Measurements from ENCODE around the gene BRI3.

Gene BRI3, protein sequence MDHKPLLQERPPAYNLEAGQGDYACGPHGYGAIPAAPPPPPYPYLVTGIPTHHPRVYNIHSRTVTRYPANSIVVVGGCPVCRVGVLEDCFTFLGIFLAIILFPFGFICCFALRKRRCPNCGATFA

DNA sequence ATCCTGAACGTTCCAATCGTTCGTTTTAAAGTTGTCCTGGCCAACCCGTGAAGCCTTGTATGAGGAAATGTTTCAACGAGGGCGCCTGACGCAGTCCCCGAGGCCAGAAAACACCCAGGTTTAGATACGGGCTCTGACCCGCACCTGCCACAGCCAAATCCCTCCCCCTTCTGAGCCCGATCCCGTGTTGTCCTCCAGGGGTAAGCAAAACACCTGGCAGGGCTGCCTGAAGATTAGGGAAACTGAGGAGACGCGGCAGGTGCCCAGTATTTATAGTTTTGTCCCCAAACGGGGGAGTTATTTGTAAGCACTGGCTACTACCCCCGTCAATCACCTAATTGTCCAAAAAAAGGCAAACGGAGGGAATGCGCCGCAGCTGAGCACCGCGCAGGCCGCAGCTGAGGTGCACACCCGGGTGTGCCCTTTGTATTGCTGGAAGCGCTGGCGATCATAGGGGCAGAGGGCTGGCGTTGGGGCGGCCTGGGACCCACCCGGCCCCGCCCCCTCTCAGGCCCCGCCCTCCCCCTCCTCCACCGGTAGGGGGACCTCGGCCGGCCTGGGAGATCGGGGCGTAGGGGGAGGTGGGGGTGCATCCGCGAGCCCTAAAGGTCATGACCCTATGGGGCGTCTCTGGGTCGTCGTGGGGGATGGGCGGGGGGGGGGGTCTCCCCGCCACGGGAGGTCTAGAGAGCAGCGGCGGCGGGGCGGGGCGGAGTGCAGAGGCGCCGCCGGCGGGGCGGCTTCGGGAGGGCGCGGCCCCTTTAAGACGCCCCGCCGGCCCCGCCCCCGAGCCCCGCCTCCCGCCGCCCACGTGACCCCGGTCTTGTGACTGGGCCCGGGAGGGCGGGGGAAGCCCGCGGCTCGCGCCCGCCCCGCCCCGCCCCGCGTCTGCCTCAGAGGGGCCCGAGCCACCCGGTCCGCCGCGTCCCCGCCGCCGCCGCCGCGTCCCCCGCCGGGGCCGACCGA lies at the start of gene BRI3:
Gene BRI3, plus strand, starts transcription at position 896 of the 966 bp plus-strand sequence. CDS start 110 bp downstream, outside the sequence.
- DNase-seq (ENCODE audit: extremely low spot score, insufficient read length, low read depth) (peak; percentile 95), FAIRE-seq (peak; percentile 60)

DNA sequence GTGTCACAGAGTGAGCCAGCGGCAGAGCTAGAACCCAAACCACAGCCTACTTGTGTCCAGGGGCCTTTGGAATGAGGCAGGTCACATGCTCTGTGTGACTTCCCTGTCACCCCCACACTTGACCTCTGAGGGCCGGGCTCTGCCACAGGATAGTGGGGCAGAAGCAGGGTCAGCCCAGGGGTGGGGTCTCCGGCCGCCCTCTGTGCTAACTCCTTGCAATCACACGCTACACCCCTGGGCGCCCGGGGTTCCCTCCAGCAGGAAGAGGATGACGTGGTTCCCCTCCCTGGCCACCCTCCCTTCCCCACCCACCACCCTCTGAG lies 49.3 kb upstream of the BRI3 start:
- no peak for FAIRE-seq
- no peak for DNase-seq (ENCODE audit: extremely low spot score, insufficient read length, low read depth)

DNA sequence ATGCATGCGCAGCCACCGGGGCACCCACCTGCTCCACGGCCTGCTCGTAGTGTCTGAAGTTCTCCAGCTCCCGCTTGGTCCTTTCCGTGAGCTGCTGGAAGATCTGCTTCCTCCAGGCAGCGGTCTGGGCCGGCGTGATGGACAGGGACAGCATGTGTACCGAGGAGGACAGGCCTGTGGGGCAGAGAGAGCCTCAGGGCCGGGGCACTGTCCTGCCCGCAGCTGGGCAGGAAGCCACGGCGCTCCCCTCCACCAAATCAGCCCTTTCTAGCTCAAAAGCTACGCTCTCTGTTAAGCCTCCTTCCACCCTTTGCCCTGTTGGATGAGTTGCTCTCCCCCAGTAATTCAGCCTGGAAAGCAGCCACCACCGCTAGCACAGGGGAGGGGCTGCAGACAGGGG lies 48.7 kb upstream of the BRI3 start:
- no peak for FAIRE-seq
- DNase-seq (ENCODE audit: extremely low spot score, insufficient read length, low read depth) = no peak

DNA sequence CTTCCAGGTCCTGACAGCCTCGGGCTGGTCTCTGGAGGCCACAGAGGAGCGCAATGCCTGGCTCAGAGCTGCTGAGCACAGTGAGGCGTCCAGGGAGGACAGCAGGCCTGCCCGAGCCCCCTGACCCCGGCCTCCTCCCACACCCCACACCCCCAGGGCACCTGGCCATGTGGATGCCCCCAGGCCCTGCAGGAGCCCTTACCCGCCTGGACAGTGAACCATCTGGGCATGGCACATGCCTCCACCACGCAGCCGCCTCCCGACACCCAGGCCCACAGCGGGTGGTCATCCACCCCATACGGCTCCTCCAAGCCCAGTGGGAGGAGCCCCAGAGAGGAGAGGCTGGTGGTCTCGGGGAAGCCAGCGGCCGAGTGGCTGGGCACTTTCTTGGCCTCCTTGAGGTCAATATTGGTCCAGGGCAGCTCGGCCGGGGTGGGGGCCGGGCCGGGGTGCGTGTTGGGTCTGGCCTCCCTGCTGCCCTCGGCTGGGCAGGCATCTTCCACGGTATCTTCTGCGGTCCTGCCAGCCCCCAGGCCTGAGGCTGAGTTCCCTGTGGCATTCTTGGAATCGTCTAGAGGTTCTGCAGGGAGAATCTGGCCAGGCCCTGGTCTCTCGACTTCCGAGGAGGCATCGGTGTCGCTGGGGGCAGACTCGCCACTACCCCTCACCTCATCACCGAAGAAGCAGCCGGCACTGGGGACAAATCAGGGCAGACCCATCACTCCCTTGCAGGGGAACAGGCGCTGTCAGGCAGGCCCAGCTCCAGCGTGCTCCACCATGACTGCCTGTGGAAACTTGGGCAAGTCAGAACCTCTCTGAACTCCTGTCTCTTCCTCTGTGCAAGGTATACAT lies 48.0 kb upstream of the BRI3 start:
- FAIRE-seq (no peak), DNase-seq (ENCODE audit: extremely low spot score, insufficient read length, low read depth) (no peak)

DNA sequence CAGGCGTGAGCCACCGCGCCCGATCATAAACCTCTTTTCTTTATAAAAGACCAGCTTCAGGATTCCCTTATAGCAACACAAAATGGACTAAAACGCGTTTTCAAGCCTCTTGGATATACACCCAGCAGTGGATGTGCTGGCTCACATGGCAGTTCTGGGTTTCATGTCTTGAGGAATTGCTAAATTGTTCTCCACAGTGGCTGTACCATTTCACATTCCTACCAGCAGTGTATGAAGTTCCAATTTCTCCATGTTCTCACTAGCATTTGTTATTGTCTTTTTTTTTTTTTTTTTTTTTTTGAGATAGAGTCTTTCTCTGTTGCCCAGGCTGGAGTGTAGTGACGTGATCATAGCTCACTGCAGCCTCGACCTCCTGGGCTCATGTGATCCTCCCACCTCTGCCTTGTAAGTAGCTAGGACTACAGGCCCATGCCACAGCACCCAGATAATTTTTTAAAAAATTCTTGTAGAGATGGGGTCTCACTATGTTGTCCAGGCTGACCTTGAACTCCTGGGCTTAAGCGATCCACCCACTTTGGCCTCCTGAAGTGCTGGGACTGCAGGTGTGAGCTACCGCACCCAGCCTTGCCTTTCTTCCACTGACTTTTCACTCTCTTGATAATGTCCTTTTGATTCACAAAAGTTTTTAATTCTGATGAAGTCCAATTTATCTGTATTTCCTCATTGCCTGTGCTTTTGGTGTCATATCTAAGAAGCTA lies 46.9 kb upstream of the BRI3 start:
- no peak for FAIRE-seq
- no peak for DNase-seq (ENCODE audit: extremely low spot score, insufficient read length, low read depth)

DNA sequence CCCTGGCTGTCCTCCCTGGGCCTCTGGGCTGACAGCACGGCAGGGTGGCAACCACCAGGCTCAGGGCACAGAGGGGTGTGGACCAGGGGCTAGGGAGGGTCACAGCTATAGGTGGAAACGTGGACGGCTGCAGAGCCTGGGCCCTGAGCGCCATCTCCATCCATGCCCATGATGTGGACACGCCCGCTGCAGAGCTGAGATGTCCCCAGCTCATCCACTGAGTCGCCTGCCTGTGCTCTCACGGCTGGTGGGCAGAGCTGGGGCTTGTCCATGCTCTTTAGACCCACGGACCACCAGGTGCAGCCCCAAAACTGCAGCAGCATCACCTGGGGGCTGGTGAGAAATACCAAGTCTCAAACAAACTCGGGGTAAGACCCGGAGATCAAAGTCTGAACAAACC lies 45.6 kb upstream of the BRI3 start:
- no peak for FAIRE-seq

DNA sequence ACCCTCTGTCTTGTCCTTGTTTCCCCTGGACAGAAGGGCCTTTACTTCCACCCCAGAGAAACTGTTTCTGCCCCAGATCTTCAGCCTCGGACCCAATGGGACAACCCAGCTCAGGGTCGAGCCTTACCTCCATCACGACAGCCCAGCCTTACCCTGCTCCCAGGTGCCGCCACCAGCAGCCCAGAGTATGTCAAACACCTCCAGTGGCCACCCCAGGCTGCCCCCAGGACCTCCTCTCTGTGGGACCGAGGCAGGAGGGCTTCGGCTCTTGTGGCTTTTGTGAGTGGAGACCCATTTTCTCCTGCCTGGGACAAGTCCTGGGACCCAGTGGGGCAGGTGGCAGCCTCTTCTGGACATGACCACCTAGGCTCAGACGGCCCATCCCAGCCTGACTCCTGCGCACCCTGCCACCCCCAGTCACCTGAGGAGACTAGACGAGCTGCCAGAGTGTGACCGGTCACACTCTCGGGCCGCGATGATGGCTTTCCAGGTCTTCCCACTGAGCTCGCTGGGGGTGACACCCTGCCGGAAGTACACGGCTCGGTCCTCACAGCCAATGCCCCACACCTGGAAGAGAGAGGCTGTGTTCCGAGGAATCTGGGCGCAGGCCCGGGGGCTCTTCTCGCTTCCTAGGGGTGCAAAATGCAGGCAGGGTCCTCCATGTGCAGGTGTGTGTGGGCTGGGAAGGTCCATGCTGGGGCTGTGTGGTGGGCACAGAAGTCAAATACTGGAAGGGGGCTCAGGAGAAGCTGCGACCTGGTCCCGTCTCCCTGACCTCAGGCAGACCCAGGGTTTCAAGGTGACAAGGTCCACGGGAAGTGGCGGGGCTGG lies 44.9 kb upstream of the BRI3 start:
- no peak for DNase-seq (ENCODE audit: extremely low spot score, insufficient read length, low read depth)
- no peak for FAIRE-seq

More for the DNA sequence above, 45.6 kb upstream of the BRI3 start:
- DNase-seq (ENCODE audit: extremely low spot score, insufficient read length, low read depth) = no peak

DNA sequence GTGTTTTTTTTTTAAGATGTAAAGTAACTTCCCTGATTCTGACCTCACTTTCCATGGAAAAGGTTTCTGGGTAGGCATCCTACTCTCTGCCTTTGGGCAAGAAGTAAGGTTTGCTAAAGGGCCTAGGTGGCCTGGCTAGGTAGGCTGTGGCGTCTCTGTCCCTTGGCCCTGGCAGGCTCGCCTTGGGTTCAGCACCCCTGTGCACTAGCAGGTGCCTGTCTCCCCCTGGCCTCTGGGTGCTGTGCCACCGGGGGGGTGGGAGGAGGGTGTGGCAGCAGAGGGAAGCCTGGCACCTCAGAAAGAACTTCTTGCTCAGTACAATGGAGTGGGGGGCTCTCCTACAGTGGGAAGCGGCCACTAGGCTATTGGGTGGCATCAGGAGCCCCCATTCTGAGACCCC lies 43.4 kb upstream of the BRI3 start:
- FAIRE-seq = no peak
- DNase-seq (ENCODE audit: extremely low spot score, insufficient read length, low read depth) = no peak

DNA sequence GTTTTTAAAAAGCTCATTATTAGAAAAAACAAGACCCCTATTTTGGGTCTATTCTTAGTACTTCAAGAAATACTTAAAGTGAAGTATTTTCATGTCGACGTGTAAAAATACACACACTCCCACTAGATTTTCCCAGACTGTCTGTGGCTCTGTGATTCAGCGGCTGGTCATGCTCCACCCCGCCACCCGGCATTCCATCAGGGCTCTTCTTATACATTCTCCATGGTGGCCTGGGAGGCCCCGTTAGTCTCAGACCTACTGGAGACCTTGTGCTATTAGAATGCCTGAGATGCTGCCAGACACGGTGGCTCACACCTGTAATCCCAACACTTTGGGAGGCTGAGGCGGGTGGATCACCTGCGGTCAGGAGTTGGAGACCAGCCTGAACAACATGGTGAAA lies 42.5 kb upstream of the BRI3 start:
- DNase-seq (ENCODE audit: extremely low spot score, insufficient read length, low read depth) = no peak

DNA sequence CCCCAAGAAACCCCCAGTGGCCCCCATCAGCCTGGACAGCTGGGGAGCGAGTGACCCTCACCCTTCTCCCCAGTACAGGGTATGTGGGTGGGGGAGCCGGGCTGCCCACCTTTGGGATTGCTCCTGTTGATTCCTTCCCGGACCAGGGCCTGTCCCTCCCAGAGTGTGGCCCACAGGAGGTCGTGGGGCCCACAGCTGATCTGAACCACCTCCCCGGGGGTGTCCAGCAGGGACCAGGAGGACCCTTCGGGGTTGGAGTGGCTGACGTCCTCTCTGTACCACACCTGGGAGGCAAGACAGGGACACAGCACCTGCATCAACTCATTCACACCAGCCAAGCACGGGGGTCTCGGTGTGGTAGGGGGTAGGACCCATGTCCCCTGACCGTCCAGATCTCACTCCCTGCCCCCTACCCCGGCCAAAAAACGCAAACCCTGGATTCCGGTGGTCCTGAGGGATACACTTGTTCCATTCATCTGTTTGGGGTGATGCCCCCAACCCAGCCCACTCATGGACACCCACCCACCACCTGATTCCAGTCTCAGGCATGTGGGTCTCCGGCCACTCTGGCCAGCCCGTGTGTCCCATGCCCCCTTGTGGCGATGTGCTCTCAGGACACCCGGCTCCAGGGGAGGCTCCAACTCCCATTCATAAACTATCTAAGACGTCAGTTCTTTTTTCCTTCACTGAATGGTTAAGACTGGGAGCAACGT lies 40.4 kb upstream of the BRI3 start:
- FAIRE-seq = peak; percentile 64
- DNase-seq (ENCODE audit: extremely low spot score, insufficient read length, low read depth) = peak; percentile 42

More for the DNA sequence above, 42.5 kb upstream of the BRI3 start:
- no peak for FAIRE-seq

DNA sequence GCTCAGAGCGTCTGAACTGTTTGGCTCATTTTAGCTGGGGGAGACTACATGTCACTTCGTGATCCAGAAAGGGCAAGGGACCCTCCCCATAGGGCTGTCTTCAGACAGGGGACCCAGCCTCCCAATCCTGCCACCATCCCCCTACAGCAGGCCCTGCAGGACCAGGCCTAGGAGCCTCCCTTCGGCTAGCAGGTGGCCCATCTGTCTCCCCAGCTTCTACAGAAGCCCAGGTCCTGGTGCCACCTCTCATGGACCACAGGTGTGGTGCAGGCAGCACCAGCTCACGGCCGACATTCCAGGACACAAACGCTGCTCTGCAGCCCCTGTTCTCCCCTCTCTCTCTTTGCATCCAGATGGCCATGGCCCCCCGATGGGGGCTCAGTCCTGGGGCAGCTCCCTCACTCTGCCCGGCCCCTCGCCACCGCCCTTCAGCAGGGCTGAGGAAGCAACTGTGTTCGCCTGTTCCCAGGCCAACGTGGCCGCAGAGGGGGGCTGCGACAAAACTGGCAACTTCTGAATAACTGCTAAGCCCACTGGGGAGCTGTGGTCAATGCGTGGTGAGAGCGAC lies 39.7 kb upstream of the BRI3 start:
- FAIRE-seq = no peak
- DNase-seq (ENCODE audit: extremely low spot score, insufficient read length, low read depth) = no peak

DNA sequence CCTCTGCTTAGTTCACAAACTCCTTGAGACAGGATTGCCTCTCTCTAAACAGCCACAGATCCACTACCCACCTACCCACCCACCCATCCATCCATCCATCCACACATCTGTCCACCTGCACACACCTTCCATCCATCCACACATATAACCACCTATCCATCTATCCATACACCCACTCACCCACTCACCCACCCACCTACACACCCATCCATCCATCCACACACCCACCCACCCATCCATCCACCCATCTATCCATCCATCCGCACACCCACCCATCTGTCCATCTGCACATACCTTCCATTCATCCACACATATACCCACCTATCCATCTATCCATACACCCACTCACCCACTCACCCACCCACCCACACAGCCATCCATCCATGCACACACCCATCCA lies 39.1 kb upstream of the BRI3 start:
- no peak for DNase-seq (ENCODE audit: extremely low spot score, insufficient read length, low read depth)
- no peak for FAIRE-seq

DNA sequence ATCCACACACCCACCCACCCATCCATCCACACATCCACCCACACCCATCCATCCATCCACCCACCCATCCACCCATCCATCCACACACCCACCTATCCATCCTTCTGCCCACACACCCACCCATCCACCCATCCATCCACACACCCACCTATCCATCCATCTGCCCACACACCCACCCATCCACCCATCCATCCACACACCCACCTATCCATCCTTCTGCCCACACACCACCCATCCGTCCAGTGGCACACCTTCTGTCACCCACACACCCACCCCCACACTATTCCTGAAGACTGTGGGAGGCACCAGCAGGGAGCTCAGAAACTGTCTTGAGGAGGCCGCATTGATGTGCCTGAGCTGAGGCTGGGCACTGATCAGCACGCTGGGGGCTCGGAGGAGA lies 38.6 kb upstream of the BRI3 start:
- FAIRE-seq = no peak

DNA sequence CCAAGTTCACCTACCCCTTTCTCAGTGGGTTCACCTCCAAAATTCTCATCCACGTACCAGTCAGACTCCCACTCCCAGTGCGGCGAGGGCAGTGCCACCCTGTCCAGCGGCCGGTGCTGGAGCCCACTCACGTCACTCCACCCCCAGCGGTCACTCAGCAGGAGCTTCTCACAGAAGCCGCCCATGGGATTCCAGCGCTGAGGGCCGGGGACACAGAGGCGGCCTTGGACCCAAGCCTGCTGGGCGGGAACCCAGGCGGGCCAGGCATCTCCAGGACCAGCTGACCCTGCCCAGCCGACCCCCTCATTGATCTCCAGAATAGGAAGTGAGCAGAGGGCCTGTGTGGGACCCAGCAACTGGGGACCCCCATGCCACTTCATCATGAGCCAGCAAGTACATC lies 36.6 kb upstream of the BRI3 start:
- no peak for DNase-seq (ENCODE audit: extremely low spot score, insufficient read length, low read depth)
- no peak for FAIRE-seq

More for the DNA sequence above, 38.6 kb upstream of the BRI3 start:
- no peak for DNase-seq (ENCODE audit: extremely low spot score, insufficient read length, low read depth)

DNA sequence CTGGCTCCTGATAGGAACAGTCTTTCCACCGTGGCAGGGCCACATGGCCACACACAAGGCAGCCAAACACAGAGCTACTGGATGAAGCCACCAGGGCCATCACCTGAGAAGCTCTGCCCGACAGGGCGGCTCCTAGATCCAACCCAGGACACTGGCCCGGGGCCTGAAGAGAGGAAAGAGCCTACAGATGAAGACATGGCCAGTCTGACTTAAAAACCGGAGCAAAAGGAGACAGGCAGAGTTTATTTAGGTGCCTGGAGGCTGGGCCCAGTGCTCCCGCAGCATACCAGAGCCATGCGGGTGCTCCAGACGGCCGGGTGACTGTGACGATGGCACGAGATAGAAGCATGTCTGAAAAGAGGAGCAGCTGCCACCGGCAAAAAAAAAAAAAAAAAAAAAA lies 33.3 kb upstream of the BRI3 start:
- FAIRE-seq (no peak), DNase-seq (ENCODE audit: extremely low spot score, insufficient read length, low read depth) (no peak)

DNA sequence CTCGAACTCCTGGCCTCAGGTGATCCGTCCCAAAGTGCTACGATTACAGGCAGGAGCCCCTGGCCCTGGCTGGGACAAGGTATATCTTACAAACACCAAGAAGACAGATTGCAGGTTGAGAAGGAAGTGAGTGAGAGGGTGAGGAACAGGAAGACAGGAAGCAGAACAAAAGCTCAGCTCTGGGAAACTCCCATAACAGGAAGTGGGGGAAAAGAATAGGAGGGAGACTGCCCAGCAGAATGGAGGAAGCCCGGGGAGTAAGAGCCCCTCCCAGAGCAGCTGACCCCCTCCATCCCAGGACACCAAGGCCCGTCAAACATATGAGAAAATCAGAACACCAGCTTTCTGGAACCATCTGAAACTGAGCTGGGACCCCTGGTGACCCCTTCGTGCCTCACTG lies 32.4 kb upstream of the BRI3 start:
- no peak for FAIRE-seq

DNA sequence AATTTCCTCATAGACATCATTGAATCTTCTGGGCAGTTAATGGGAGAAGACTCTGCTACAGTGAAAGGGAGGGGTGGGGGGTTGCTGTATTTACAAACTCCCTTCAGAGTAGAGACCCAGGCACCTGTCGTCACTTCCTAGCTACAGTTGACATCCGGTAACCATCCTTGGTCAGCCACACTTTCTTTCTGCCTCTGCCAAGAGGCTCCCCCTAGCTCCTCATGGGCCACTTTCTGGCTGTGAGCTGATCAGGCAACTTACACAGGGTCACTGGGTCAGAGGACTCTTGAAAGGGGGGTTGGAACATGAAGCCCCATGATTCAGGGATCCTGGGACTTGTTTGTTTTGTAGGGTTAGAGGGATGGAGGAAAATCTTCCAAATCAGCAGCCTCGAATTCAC lies 30.7 kb upstream of the BRI3 start:
- FAIRE-seq = peak; percentile 49
- DNase-seq (ENCODE audit: extremely low spot score, insufficient read length, low read depth) = no peak

More for the DNA sequence above, 32.4 kb upstream of the BRI3 start:
- no peak for DNase-seq (ENCODE audit: extremely low spot score, insufficient read length, low read depth)

DNA sequence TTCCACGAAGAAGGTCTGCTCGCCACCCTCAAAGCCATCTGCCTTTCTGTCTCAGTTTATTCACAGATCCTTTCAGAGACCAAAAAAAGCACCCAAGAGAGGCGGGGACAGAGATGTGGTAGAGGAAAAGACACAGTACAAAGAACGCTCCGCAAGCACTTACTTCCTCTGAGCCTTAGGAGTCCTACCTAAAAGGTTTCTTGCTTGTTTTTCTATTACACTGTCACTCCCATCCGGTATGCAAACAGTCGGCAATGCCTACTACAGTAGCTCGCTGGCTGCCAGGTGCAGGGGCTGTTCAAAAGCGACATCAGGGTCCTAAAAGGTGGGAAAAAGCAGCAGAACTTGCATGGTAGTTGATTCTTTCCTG lies 30.3 kb upstream of the BRI3 start:
- FAIRE-seq = peak; percentile 52
- DNase-seq (ENCODE audit: extremely low spot score, insufficient read length, low read depth) = no peak
